ENCODE measurements around the gene WFS1. TPM values are rescaled to one million over a fixed set of nuclear protein-coding genes. Genes with fewer than 3 reads are reported as not detected.
A peak's percentile ranks its signal among the peaks of the same experiment; 100 is the strongest.

WFS1 gene
- total and polyA plus RNA-seq, 2 of the 4 experiments (the other 2 are of a cell fraction), result 9.7 to 42.4 TPM

- Histone ChIP-seq H3K27me3 (ENCODE audit: control insufficient read depth, insufficient read depth, low read length) (peaks cover 20% of the 10 kb centered on the region), H2BK120ac (ENCODE audit: low read depth, low read length) (no peak overlapping the region)
- CTCF ChIA-PET, result interaction anchor here (4.2 kb wide), 1 partner anchor 83 kb away, joined by 43 read pairs; no protein-coding TSS in a partner anchor
Observed at GRCh38 chr4:6333301-6334202, 63.9 kb downstream of the WFS1 start.

More at GRCh38 chr4:6333301-6334202, 63.9 kb downstream of the WFS1 start:
- no peak overlapping the region for H4K8ac ChIP-seq (ENCODE audit: low read depth in 2 of 2, low read length in 2 of 2)
- ATAC-seq (ENCODE audit: low read depth) (no peak), DNase-seq (no peak)
- H3K4me3 ChIP-seq (ENCODE audit: insufficient read depth, low read depth, low read length), result no peak overlapping the region
- no peak overlapping the region for H2BK15ac ChIP-seq (ENCODE audit: low read depth, low read length)
- no peaks in the 10 kb centered on the region; the same call in 1 of the 2 replicates for H4K20me1 ChIP-seq (ENCODE audit: insufficient read depth, low read length)
- H3K18ac ChIP-seq (ENCODE audit: low read depth, low read length), result no peak overlapping the region
- no peak overlapping the region for H3K14ac ChIP-seq (replicated peaks; ENCODE audit: low read depth, low read length)
- peaks cover 3% of the 10 kb centered on the region; the same call in 1 of the 2 replicates for H3K9me3 ChIP-seq (ENCODE audit: control insufficient read depth, insufficient read depth, low read length)
- H3K4ac ChIP-seq (ENCODE audit: low read depth, low read length), result no peak overlapping the region
- no peaks in the 10 kb centered on the region for H3K79me1 ChIP-seq (ENCODE audit: low read depth in 1 of 2, low read length in 2 of 2)
- intact Hi-C loops (cut with micrococcal nuclease), result loop anchor here (5.0 kb wide), 1 partner anchor 749 kb away; no protein-coding TSS in a partner anchor
- POLR2A ChIA-PET (ENCODE audit: unreplicated experiment), result no interaction called here
- no peak overlapping the region for H2AK5ac ChIP-seq (ENCODE audit: low read depth, low read length)
- H3K4me1 ChIP-seq (ENCODE audit: control insufficient read depth, insufficient read depth, low read length), result no peaks in the 10 kb centered on the region
- H4K91ac ChIP-seq (ENCODE audit: insufficient read depth, low read depth, low read length), result no peak overlapping the region
- no peak overlapping the region for H2AK9ac ChIP-seq (replicated peaks; ENCODE audit: low read depth, low read length, poor library complexity)
- H3K9me1 ChIP-seq (ENCODE audit: insufficient read depth, low read length), result no peaks in the 10 kb centered on the region
- WGBS, 2 experiments (ENCODE audit: extremely low coverage in 2 of 2, insufficient read length in 1 of 2), result 82% methylated on average over 8 of the region's 19 CpGs; no CpG with 5 or more reads in 1 of the 2 experiments
- no peak overlapping the region for H3K9ac ChIP-seq (ENCODE audit: low read depth, low read length)
- H3K4me2 ChIP-seq (ENCODE audit: low read depth, low read length), result no peak overlapping the region
- H3K36me3 ChIP-seq (ENCODE audit: control insufficient read depth, insufficient read depth, low read length), result no peaks in the 10 kb centered on the region
- H2BK20ac ChIP-seq (ENCODE audit: low read depth, low read length), result no peak overlapping the region
- H3K56ac ChIP-seq (ENCODE audit: extremely low read depth, insufficient read depth, low read length), result no peak overlapping the region
- no TSS peak for BruUV-seq (replicated peaks)
- H2AFZ ChIP-seq (replicated peaks; ENCODE audit: low read length, poor library complexity), result no peak overlapping the region
- dilution Hi-C loops (cut with HindIII; ENCODE audit: low sequenced_read_pairs, unreplicated experiment), result no loop called here
- H4K5ac ChIP-seq (ENCODE audit: low read depth, low read length), result no peak overlapping the region
- no peak overlapping the region for H3K23ac ChIP-seq (ENCODE audit: low read depth, low read length)
- H2BK5ac ChIP-seq (ENCODE audit: low read depth, low read length, poor library complexity, severe bottlenecking), result no peak overlapping the region
- no peak overlapping the region for H3K27ac ChIP-seq (ENCODE audit: insufficient read depth, low read length)
- TF ChIP-seq FOS (IDR thresholded peaks at IDR 0.05; ENCODE audit: low read depth, low read length) (no peak), POLR2A (IDR thresholded peaks at IDR 0.05; ENCODE audit: low read depth, low read length) (no peak), RAD21 (IDR thresholded peaks at IDR 0.05; ENCODE audit: low read length) (peak; percentile 13; the same call in 1 of the 2 replicates), RCOR1 (IDR thresholded peaks at IDR 0.05; ENCODE audit: insufficient replicate concordance, low read length) (no peak), RFX5 (IDR thresholded peaks at IDR 0.05; ENCODE audit: low read depth, low read length) (no peak)
- TF ChIP-seq, protein P1, sequence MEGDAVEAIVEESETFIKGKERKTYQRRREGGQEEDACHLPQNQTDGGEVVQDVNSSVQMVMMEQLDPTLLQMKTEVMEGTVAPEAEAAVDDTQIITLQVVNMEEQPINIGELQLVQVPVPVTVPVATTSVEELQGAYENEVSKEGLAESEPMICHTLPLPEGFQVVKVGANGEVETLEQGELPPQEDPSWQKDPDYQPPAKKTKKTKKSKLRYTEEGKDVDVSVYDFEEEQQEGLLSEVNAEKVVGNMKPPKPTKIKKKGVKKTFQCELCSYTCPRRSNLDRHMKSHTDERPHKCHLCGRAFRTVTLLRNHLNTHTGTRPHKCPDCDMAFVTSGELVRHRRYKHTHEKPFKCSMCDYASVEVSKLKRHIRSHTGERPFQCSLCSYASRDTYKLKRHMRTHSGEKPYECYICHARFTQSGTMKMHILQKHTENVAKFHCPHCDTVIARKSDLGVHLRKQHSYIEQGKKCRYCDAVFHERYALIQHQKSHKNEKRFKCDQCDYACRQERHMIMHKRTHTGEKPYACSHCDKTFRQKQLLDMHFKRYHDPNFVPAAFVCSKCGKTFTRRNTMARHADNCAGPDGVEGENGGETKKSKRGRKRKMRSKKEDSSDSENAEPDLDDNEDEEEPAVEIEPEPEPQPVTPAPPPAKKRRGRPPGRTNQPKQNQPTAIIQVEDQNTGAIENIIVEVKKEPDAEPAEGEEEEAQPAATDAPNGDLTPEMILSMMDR (conservative IDR thresholded peaks at IDR 0.05; ENCODE audit: low read depth, low read length), result peak; percentile 39
- in situ Hi-C loops (cut with MboI; ENCODE audit: low sequenced_read_pairs), result no loop called here

All from IMR-90 (cell line).